Measurements from ENCODE around the gene SIRT5. TPM values are rescaled to one million over a fixed set of nuclear protein-coding genes. Genes with fewer than 3 reads are reported as not detected.

SIRT5 gene
- total RNA-seq, 1 experiment from 2014 or later: 14.3 TPM

DNA sequence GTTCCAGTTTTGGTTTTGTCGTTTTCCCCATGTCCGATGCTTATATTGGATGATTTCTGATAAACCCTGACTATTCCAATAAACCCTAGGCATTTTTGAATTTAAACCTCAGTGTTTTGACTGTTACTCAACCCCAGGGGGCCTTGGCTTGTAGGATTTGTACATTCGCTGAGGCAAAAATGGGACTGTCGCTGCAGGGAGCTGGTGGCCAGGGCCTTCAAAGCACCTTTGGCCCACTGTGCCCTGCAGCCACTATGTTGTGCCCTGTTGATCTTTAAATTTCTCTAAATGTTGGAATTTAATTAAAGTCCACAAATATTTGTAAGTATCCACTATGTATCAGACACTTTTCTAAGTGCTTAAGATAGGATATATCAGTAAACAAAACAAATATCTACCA is 31.2 kb downstream of the SIRT5 start:
- H2BK120ac ChIP-seq (ENCODE audit: low read depth, low read length, poor library complexity, severe bottlenecking): no peak overlapping the region
- H2BK15ac ChIP-seq (ENCODE audit: low read depth, low read length): no peak overlapping the region
- Mint-ChIP-seq H3K4me1 (no peaks in the 10 kb centered on the region), H3K27me3 (ENCODE audit: low read depth) (no peaks in the 10 kb centered on the region), H3K36me3 (ENCODE audit: insufficient read depth in 1 of 3, low read depth in 3 of 3) (peaks cover 14 to 39% (median 37%) of the 10 kb centered on the region in 3 experiments; a peak in 6 of 7 replicates), H3K4me3 (no peak overlapping the region), H3K9me3 (peaks cover 0 to 2% of the 10 kb centered on the region in 2 experiments; a peak in 2 of 5 replicates), H3K27ac (no peak overlapping the region)
- TF ChIP-seq, protein P1, sequence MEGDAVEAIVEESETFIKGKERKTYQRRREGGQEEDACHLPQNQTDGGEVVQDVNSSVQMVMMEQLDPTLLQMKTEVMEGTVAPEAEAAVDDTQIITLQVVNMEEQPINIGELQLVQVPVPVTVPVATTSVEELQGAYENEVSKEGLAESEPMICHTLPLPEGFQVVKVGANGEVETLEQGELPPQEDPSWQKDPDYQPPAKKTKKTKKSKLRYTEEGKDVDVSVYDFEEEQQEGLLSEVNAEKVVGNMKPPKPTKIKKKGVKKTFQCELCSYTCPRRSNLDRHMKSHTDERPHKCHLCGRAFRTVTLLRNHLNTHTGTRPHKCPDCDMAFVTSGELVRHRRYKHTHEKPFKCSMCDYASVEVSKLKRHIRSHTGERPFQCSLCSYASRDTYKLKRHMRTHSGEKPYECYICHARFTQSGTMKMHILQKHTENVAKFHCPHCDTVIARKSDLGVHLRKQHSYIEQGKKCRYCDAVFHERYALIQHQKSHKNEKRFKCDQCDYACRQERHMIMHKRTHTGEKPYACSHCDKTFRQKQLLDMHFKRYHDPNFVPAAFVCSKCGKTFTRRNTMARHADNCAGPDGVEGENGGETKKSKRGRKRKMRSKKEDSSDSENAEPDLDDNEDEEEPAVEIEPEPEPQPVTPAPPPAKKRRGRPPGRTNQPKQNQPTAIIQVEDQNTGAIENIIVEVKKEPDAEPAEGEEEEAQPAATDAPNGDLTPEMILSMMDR (conservative IDR thresholded peaks at IDR 0.05): no peak
- DNase-seq: no peak
- no peak overlapping the region for H3K27ac ChIP-seq (ENCODE audit: insufficient read length, low read depth, low read length)
- no peak overlapping the region for H2BK12ac ChIP-seq (ENCODE audit: insufficient read length, low read depth, low read length)
- no peaks in the 10 kb centered on the region for H3K9me3 ChIP-seq (ENCODE audit: control insufficient read depth, low read depth, low read length)
- no peak overlapping the region for H4K91ac ChIP-seq (ENCODE audit: insufficient read length, low read depth, low read length)
- H3K9ac ChIP-seq (ENCODE audit: extremely low read depth, insufficient read length, low read length): no peak overlapping the region
- H3K4ac ChIP-seq (ENCODE audit: low read depth, low read length): no peak overlapping the region
- no peaks in the 10 kb centered on the region for H3K23me2 ChIP-seq (ENCODE audit: insufficient read length, low read depth, low read length, poor library complexity, severe bottlenecking)
- H3T11ph ChIP-seq (ENCODE audit: low read length): no peak overlapping the region
- WGBS (ENCODE audit: extremely low coverage, insufficient read length, low lambda C conversion rate): no CpG with 5 or more reads among the region's 4 CpGs
- H4K5ac ChIP-seq (ENCODE audit: insufficient read length, low read depth, low read length): no peak overlapping the region
- H3K4me2 ChIP-seq (ENCODE audit: insufficient read depth, insufficient read length, low read length): no peak overlapping the region
- H3K18ac ChIP-seq (ENCODE audit: insufficient read length, low read depth, low read length): no peak overlapping the region
- no peak overlapping the region for H2AK5ac ChIP-seq (ENCODE audit: insufficient read length, low read length)
- H3K4me1 ChIP-seq (ENCODE audit: insufficient read depth, low read length): no peaks in the 10 kb centered on the region
- H4K8ac ChIP-seq (replicated peaks; ENCODE audit: insufficient read length, low read depth, low read length): no peak overlapping the region
- no peaks in the 10 kb centered on the region for H3K27me3 ChIP-seq (ENCODE audit: insufficient read depth, low read length)
- no peak overlapping the region for H3K56ac ChIP-seq (ENCODE audit: insufficient read length, low read depth, low read length)
- H2BK20ac ChIP-seq (ENCODE audit: low read depth, low read length, poor library complexity, severe bottlenecking): no peak overlapping the region
- H3K23ac ChIP-seq (ENCODE audit: insufficient read length, low read depth, low read length): no peak overlapping the region
- H2BK5ac ChIP-seq (ENCODE audit: insufficient read length, low read length): no peak overlapping the region
- H3K79me2 ChIP-seq (ENCODE audit: insufficient read depth, low read length): no peaks in the 10 kb centered on the region
- no peak overlapping the region for H2AFZ ChIP-seq (ENCODE audit: low read length)
- H3K14ac ChIP-seq (ENCODE audit: insufficient read depth, low read length): no peak overlapping the region
- H4K20me1 ChIP-seq (ENCODE audit: control insufficient read depth, insufficient read depth, insufficient read length): no peaks in the 10 kb centered on the region
- no peaks in the 10 kb centered on the region for H3K79me1 ChIP-seq (ENCODE audit: insufficient read depth, low read depth, low read length, poor library complexity, severe bottlenecking)
